Medulla oblongata (tissue), 1 donor: ENCODE data around the gene MCM7.

Source experiments
- DNase-seq: peaks from one replicate; pipeline ENCODE4 v3.0.0-alpha.2; 2015; ENCODE audit errors: extremely low spot score

The MCM7 gene

GRCh38 chr7:100122568-100122967, 21.4 kb upstream of the MCM7 start:
- DNase-seq = no peak

- no peak for DNase-seq
Measured at GRCh38 chr7:100122067-100122466, 20.9 kb upstream of the MCM7 start.

- no peak for DNase-seq
Measured at GRCh38 chr7:100120733-100121036, 19.5 kb upstream of the MCM7 start.

GRCh38 chr7:100119970-100120732, 19.0 kb upstream of the MCM7 start:
- DNase-seq = peak; percentile 85

- DNase-seq = peak; percentile 97
Measured at GRCh38 chr7:100119072-100119969, 18.1 kb upstream of the MCM7 start, which contains the start of the genes CNPY4 and TAF6. Gene CNPY4 (plus strand): TSS chr7:100119634. CDS start chr7:100119745, 111 bp downstream. Gene TAF6 (minus strand): TSS chr7:100119358. CDS start chr7:100114209, 5,149 bp downstream.

GRCh38 chr7:100118388-100119071, 17.3 kb upstream of the MCM7 start:
- no peak for DNase-seq

- DNase-seq = no peak
Measured at GRCh38 chr7:100115026-100115425, 13.8 kb upstream of the MCM7 start.

- no peak for DNase-seq
Measured at GRCh38 chr7:100111914-100112313, 10.7 kb upstream of the MCM7 start.

GRCh38 chr7:100111156-100111555, 10.0 kb upstream of the MCM7 start:
- DNase-seq = no peak

GRCh38 chr7:100109521-100110163, 8.4 kb upstream of the MCM7 start:
- no peak for DNase-seq

GRCh38 chr7:100107890-100108289, 6.7 kb upstream of the MCM7 start:
- DNase-seq = no peak

- DNase-seq = no peak
Measured at GRCh38 chr7:100107125-100107737, 6.0 kb upstream of the MCM7 start.

- DNase-seq = no peak
Measured at GRCh38 chr7:100106633-100107032, 5.4 kb upstream of the MCM7 start.

GRCh38 chr7:100105534-100105933, 4.3 kb upstream of the MCM7 start:
- DNase-seq = no peak

GRCh38 chr7:100102950-100103840, 2.0 kb upstream of the MCM7 start:
- DNase-seq = no peak

- DNase-seq = peak; percentile 94
Measured at GRCh38 chr7:100100420-100101015, 679 bp downstream of the MCM7 start.

GRCh38 chr7:100099452-100099851, 1.7 kb downstream of the MCM7 start:
- DNase-seq = no peak

- no peak for DNase-seq
Measured at GRCh38 chr7:100098913-100099312, 2.3 kb downstream of the MCM7 start.

GRCh38 chr7:100095704-100096103, 5.5 kb downstream of the MCM7 start:
- DNase-seq = no peak

- no peak for DNase-seq
Measured at GRCh38 chr7:100095289-100095688, 5.9 kb downstream of the MCM7 start.
